22Rv1 (cell line): ENCODE data around the gene ZNF414.

Experiments used
- CTCF ChIP-seq: fragments of 450-650 bp; IDR thresholded peaks from 2 replicates; pipeline ENCODE4 v1.5.1; 2017; ENCODE audit warnings: mild to moderate bottlenecking
- ZFX ChIP-seq: fragments of 450-650 bp; IDR thresholded peaks from 2 replicates; pipeline ENCODE4 v1.6.1; 2017; ENCODE audit warnings: antibody characterized with exemption, borderline replicate concordance

- no peak for TF ChIP-seq CTCF
- no peak for TF ChIP-seq ZFX
These were observed 15.7 kb downstream of the ZNF414 start for GRCh38 chr19:8498295-8498694.
